ENCODE data around the gene MICAL3.

- TF ChIP-seq EZH2 (optimal IDR thresholded peaks at IDR 0.05; ENCODE audit: low read depth, low read length) (no peak), EZH2phosphoT487 (IDR thresholded peaks at IDR 0.05; ENCODE audit: low read length) (no peak)
- TF ChIP-seq, protein P1, sequence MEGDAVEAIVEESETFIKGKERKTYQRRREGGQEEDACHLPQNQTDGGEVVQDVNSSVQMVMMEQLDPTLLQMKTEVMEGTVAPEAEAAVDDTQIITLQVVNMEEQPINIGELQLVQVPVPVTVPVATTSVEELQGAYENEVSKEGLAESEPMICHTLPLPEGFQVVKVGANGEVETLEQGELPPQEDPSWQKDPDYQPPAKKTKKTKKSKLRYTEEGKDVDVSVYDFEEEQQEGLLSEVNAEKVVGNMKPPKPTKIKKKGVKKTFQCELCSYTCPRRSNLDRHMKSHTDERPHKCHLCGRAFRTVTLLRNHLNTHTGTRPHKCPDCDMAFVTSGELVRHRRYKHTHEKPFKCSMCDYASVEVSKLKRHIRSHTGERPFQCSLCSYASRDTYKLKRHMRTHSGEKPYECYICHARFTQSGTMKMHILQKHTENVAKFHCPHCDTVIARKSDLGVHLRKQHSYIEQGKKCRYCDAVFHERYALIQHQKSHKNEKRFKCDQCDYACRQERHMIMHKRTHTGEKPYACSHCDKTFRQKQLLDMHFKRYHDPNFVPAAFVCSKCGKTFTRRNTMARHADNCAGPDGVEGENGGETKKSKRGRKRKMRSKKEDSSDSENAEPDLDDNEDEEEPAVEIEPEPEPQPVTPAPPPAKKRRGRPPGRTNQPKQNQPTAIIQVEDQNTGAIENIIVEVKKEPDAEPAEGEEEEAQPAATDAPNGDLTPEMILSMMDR (IDR thresholded peaks at IDR 0.05; ENCODE audit: low read length), result no peak
Measured at GRCh38 chr22:17931400-17931825, 92.9 kb downstream of the MICAL3 start.

All from MM.1S (cell line).